Endothelial cell of umbilical vein (primary cell): ENCODE results near the gene ARID1B. TPM values are rescaled to one million over a fixed set of nuclear protein-coding genes. Genes with fewer than 3 reads are reported as not detected.

Experiments
- BruUV-seq: library from RNA; stranded (reverse); fragments of 400-500 nt; replicated peaks from 2 replicates; lab custom pipeline; 2021; lab: Mats Ljungman, UMichigan
- CTCF ChIA-PET: fragments of 300-600, 350-600 bp; sonication (Branson Sonifier 250); formaldehyde crosslinking; loops from one replicate; lab custom pipeline; 2021; ENCODE audit warnings: antibody characterized with exemption, inconsistent platforms; lab: Charles Lee
- POLR2A ChIA-PET: fragments of 300-600, 350-600 bp; sonication (Branson Sonifier 250); formaldehyde crosslinking; loops from one replicate; lab custom pipeline; 2021; ENCODE audit warnings: antibody characterized with exemption, inconsistent platforms; lab: Charles Lee
- DNase-seq: peaks from one replicate; pipeline ENCODE4 v3.0.0-alpha.2; 2011; ENCODE audit warnings: low read depth, low spot score
- FAIRE-seq: peaks from 2 replicates; lab custom pipeline; 2011; peaks lifted over from hg19 to GRCh38; lab: Jason Lieb, UNC
- H2AFZ ChIP-seq: 2 replicates; pipeline ENCODE4 v1.6.0; 2012; ENCODE audit warnings: low read depth, low read length, control low read depth, inconsistent platforms
- H3K27ac ChIP-seq: 2 replicates; pipeline ENCODE4 v1.5.1; 2011; ENCODE audit warnings: low read depth, mild to moderate bottlenecking, control low read depth, low read length, moderate library complexity; ENCODE audit not compliant: insufficient read depth
- H3K27me3 ChIP-seq, 2 experiments: 2 replicates each; pipeline versions ENCODE4 v1.6.0 to v1.6.1; 2011; ENCODE audit warnings: low read length in 2 of 2, mixed read lengths in 1 of 2; ENCODE audit not compliant: control insufficient read depth in 2 of 2, insufficient read depth in 2 of 2
- H3K36me3 ChIP-seq, 2 experiments: 2 replicates in 1 of 2; 3 replicates in 1 of 2; pipeline ENCODE4 v1.5.1; 2011; ENCODE audit warnings: low read length in 2 of 2, mild to moderate bottlenecking in 1 of 2, moderate library complexity in 1 of 2; ENCODE audit not compliant: control insufficient read depth in 2 of 2, insufficient read depth in 2 of 2; ENCODE audit errors: extremely low read depth in 1 of 2
- H3K4me1 ChIP-seq: 3 replicates; pipeline ENCODE4 v1.5.1; 2011; ENCODE audit warnings: mild to moderate bottlenecking, low read length; ENCODE audit not compliant: control insufficient read depth, insufficient read depth; ENCODE audit errors: extremely low read depth
- H3K4me2 ChIP-seq: 2 replicates; pipeline ENCODE4 v1.6.1; 2011; ENCODE audit warnings: low read length, control low read depth, mixed read lengths; ENCODE audit not compliant: insufficient read depth
- H3K4me3 ChIP-seq, 3 experiments: fragments of 200-600 bp in 1 of 3; sonication (generic), shearing (Covaris generic) in 1 of 3; replicated peaks in 1 of 3; 2 replicates each; pipeline ENCODE4 v1.5.1; 2011 to 2016; ENCODE audit warnings: control low read depth in 3 of 3, low read length in 3 of 3, mild to moderate bottlenecking in 2 of 3, inconsistent platforms in 1 of 3, low read depth in 1 of 3, moderate library complexity in 1 of 3; ENCODE audit not compliant: insufficient read depth in 1 of 3
- H3K79me2 ChIP-seq: 2 replicates; pipeline ENCODE4 v1.6.0; 2012; ENCODE audit warnings: low read length, inconsistent platforms; ENCODE audit not compliant: control insufficient read depth, insufficient read depth
- H3K9ac ChIP-seq: replicated peaks from 2 replicates; pipeline ENCODE3; 2011; ENCODE audit warnings: low read length, control low read depth; ENCODE audit not compliant: insufficient read depth; ENCODE audit errors: extremely low read depth
- H3K9me1 ChIP-seq: replicated peaks from 3 replicates; pipeline ENCODE4 v1.6.0; 2011; ENCODE audit warnings: mild to moderate bottlenecking, low read length; ENCODE audit not compliant: control insufficient read depth, insufficient read depth; ENCODE audit errors: extremely low read depth
- H3K9me3 ChIP-seq: replicated peaks from 2 replicates; pipeline ENCODE4 v1.5.1; 2012; ENCODE audit warnings: low read length, inconsistent platforms; ENCODE audit not compliant: control insufficient read depth, insufficient read depth
- H4K20me1 ChIP-seq: replicated peaks from 2 replicates; pipeline ENCODE3; 2011; ENCODE audit warnings: mild to moderate bottlenecking, low read length; ENCODE audit not compliant: control insufficient read depth, insufficient read depth; ENCODE audit errors: extremely low read depth
- GATA2 ChIP-seq: IDR thresholded peaks from 2 replicates; pipeline ENCODE4 v1.7.0; 2011; ENCODE audit warnings: low read depth, mild to moderate bottlenecking, moderate library complexity, mixed read lengths, low read length; ENCODE audit not compliant: insufficient read length, insufficient read depth
- POLR2AphosphoS5 ChIP-seq: IDR thresholded peaks from 2 replicates; pipeline ENCODE4 v1.6.1; 2012; ENCODE audit warnings: low read depth, mild to moderate bottlenecking, control low read depth, low read length, moderate library complexity; ENCODE audit not compliant: insufficient read depth
- dilution Hi-C: fragments of 300-500 bp; cut with MboI; formaldehyde crosslinking; loops from one replicate; pipeline ENCODE4 v1.15.0; 2019; ENCODE audit warnings: low sequenced_read_pairs; ENCODE audit not compliant: extremely low pct_ligation_motif_present
- intact Hi-C: fragments of 100-400 bp; cut with micrococcal nuclease; formaldehyde crosslinking; loops from one replicate; pipeline ENCODE4 v1.10.0; 2022
- polyA plus RNA-seq, 4 experiments: library from polyadenylated mRNA; depleted of rRNA in 3 of 4; stranded (reverse) in 3 of 4; unstranded in 1 of 4; fragments of >200 nt; gene quantifications; 2 replicates each; pipeline versions ENCODE4 v1.2.1 to v1.2.3, GENCODE V29; 2011 to 2012; ENCODE audit warnings: missing spikeins in 1 of 4
- total RNA-seq: library from RNA; stranded (reverse); gene quantifications from 2 replicates; pipeline ENCODE4 v1.2.3, GENCODE V29; 2021
- TF ChIP-seq, protein P1 (sequence below), 2 donors: IDR thresholded peaks; 1 replicate in 1 of 2; 2 replicates in 1 of 2; pipeline ENCODE4 v1.5.1; 2011; ENCODE audit warnings: low read length in 2 of 2, mild to moderate bottlenecking in 2 of 2, moderate library complexity in 2 of 2, control low read depth in 1 of 2, inconsistent platforms in 1 of 2, low read depth in 1 of 2; ENCODE audit not compliant: insufficient read depth in 1 of 2; ENCODE audit errors: extremely low read depth in 1 of 2

The ARID1B gene
- total and polyA plus RNA-seq, 2 donors (not counting 3 experiments of a cell fraction or from before 2014, with no cell fraction given): 21.8 to 89.5 TPM

DNA sequence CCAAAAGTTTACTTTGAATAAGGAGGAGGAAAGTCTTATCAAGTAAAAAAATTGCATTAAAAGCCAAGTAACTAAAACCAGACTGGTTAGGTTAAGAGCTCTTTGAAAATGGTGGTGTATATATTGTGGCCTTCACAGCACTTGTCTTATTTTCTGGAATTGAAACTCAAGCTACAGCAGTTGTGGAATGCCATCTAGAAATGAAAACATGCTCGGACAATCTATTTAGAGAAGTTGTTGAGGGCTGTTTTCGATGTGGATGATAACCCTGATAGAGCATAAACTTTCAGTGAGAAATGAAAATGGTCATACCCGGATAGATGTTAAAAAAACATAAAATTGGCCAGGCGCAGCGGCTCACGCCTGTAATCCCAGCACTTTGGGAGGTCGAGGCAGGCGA is 47.0 kb downstream of the ARID1B start:
- no peak overlapping the region for H2AFZ ChIP-seq
- no peak overlapping the region for H3K27ac ChIP-seq
- H3K9ac ChIP-seq: no peak overlapping the region
- H3K4me3 ChIP-seq: no peak overlapping the region
- no peak for DNase-seq
- no peak for TF ChIP-seq GATA2
- TF ChIP-seq, protein P1, sequence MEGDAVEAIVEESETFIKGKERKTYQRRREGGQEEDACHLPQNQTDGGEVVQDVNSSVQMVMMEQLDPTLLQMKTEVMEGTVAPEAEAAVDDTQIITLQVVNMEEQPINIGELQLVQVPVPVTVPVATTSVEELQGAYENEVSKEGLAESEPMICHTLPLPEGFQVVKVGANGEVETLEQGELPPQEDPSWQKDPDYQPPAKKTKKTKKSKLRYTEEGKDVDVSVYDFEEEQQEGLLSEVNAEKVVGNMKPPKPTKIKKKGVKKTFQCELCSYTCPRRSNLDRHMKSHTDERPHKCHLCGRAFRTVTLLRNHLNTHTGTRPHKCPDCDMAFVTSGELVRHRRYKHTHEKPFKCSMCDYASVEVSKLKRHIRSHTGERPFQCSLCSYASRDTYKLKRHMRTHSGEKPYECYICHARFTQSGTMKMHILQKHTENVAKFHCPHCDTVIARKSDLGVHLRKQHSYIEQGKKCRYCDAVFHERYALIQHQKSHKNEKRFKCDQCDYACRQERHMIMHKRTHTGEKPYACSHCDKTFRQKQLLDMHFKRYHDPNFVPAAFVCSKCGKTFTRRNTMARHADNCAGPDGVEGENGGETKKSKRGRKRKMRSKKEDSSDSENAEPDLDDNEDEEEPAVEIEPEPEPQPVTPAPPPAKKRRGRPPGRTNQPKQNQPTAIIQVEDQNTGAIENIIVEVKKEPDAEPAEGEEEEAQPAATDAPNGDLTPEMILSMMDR (IDR thresholded peaks at IDR 0.05; ENCODE audit: extremely low read depth in 1 of 2, insufficient read depth in 1 of 2, low read depth in 1 of 2, low read length in 2 of 2): no peak
- intact Hi-C loops: no loop called here
- H3K27me3 ChIP-seq: no peaks in the 10 kb centered on the region
- no peaks in the 10 kb centered on the region for H3K9me3 ChIP-seq
- BruUV-seq: no TSS peak
- H3K36me3 ChIP-seq: no peaks in the 10 kb centered on the region
- H3K4me1 ChIP-seq: no peaks in the 10 kb centered on the region
- ChIA-PET POLR2A (no interaction called here), CTCF (interaction anchor here (1.0 to 1.6 kb wide), 2 partner anchors 12 to 28 kb away, joined by 3 to 5 read pairs; no protein-coding TSS in a partner anchor)
- H4K20me1 ChIP-seq: no peaks in the 10 kb centered on the region
- H3K4me2 ChIP-seq: no peak overlapping the region
- dilution Hi-C loops: no loop called here
- H3K79me2 ChIP-seq: peaks cover 88% of the 10 kb centered on the region
- H3K9me1 ChIP-seq: no peaks in the 10 kb centered on the region
- no peak for FAIRE-seq

DNA sequence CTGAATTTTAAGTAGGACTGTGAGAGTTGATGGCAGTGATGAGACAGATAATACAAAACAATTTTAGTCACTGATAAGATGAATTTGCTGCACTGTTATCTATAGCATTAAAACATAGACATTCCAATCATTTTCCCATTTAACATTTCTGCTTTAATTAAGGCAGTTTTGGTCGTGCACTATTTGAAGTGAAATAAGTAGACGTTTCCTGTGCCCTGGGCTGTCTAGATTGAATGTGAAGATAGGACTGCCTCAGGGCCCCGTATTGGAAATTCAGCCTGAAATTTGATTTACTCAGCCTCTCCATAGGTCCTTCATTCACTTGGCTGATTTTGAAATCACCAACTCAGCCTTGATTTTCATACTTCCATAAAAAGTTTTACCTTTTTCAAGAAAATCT is 48.3 kb downstream of the ARID1B start:
- Histone ChIP-seq H3K9me1 (no peaks in the 10 kb centered on the region), H3K27me3 (no peaks in the 10 kb centered on the region), H3K9ac (no peak overlapping the region), H2AFZ (no peak overlapping the region), H3K4me2 (peak overlapping the region; percentile 21), H3K4me1 (no peaks in the 10 kb centered on the region), H3K36me3 (no peaks in the 10 kb centered on the region), H3K4me3 (no peak overlapping the region), H4K20me1 (no peaks in the 10 kb centered on the region), H3K79me2 (peaks cover 82% of the 10 kb centered on the region), H3K9me3 (no peaks in the 10 kb centered on the region), H3K27ac (no peak overlapping the region)
- BruUV-seq: no TSS peak
- FAIRE-seq: peak; percentile 12
- POLR2A ChIA-PET: no interaction called here
- TF ChIP-seq POLR2AphosphoS5 (no peak), GATA2 (peak; percentile 23)
- DNase-seq: peak; percentile 20
- intact Hi-C loops (no loop called here), dilution Hi-C loops (no loop called here)
- CTCF ChIA-PET: interaction anchor here (1.0 to 1.6 kb wide), 3 partner anchors 13 to 33 kb away, joined by 3 to 5 read pairs (median 3); no protein-coding TSS in a partner anchor
